ENCODE results near the gene ASXL3.

The ASXL3 gene

DNA sequence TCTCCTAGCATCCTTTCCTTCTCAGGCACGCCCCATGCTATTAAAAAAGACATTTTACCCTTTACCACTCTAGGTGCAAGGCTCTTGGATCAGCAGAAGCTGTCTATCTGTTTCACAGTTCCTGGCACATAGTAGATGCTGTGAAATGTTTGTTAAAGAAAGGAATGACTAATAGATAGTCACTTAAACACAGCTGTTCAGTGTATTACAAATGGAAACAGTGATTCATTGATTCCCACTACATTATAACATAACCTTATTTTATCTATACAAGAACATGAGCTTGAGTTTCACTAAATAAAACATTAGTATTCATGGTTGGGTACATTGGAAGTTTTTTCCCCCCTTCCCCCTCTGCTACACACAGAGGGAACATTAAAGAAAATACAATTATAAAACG lies 142.1 kb downstream of the ASXL3 start:
- DNase-seq: no peak

DNA sequence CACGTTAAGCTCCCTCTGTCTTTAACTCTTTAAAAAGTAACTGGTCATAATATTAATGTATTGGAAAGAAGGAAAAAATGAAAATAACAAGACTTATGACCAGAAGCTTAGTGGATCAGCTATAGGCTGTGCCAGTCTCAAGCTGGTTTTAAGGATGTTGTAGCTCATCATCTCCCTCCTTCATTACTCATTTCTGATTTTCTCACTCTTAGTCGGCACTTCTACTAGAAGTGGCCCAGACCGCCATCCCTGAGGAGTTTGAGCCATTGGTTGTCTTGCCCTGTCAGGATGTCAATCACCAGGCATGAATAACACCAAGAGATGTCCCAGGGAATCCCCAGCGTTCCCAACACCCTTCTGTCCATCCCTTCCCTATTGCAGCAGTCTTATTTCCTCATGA lies 151.5 kb downstream of the ASXL3 start:
- DNase-seq: no peak

DNA sequence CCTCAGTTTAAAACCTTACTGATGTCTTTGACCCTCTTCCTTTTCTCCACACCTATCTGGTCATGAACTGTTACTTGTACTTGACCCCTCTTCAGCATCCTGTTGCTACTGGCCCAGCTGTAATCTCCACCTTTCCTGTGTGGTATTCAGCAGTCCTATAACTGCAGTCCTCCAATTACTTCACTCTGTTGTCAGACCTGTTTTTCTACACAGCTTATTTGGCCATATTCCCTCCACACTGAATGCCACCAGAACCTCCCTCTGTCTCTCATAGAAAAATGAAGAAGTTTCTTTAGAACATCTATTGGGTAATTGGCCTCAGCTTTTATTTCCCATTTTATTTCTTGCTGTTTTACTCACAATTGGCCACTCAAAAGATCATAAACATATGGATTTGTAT lies 155.4 kb downstream of the ASXL3 start:
- DNase-seq: no peak

DNA sequence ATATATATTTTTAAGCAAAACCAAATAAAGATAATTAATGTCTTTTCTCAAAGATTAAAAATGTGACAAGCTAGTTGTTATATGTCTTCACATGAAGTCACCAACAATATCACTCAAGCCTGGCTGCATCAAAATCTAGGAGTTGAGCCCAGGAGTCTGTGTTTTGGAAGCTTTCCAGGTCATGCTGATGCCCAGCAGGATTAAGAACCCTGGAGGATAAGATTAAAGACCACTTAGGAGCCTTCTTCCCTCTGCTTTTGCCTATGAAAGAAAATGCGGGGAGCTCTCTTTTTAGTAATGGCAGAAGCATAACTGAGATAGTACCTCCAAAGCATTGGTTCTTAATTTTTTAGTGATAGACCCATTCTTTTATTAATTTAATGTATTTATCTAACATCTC lies 157.4 kb downstream of the ASXL3 start:
- DNase-seq: no peak

DNA sequence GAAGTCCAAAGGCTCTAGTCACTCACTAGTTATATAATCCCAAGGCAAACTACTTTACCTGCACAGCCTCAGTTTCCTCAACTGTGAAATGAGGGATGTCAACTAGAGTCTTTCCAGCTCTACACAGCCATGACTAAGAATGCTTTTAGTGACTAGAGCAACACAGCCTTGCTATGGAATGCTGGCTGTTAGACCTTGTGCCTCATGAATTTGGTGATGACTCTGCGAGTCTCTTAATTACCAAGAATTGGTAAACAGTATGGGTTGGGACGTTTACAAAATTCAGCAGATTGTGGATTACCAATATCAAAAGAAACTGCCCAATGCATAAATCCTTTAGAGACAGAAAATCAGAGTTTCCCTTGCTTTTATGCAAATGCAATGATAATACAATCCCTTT lies 163.7 kb downstream of the ASXL3 start:
- no peak for DNase-seq

DNA sequence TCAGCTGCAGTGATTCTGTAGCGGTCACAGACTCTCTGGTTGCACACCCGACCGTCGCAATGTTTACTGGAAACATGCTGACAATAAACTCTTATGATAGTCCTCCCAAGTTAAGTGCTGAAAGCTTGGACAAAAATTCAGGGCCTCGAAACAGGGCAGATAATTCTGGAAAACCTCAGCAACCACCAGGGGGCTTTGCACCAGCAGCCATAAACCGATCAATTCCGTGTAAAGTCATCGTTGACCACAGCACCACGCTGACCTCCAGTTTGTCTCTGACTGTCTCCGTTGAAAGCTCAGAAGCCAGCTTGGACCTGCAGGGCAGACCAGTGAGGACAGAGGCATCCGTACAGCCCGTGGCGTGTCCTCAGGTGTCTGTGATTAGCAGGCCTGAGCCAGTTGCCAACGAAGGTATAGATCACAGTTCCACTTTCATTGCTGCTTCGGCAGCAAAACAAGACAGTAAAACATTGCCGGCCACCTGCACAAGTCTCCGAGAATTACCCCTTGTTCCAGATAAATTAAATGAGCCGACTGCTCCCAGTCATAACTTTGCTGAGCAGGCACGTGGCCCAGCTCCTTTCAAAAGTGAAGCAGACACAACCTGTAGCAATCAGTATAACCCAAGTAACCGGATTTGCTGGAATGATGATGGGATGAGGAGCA lies 166.1 kb downstream of the ASXL3 start:
- DNase-seq: no peak

DNA sequence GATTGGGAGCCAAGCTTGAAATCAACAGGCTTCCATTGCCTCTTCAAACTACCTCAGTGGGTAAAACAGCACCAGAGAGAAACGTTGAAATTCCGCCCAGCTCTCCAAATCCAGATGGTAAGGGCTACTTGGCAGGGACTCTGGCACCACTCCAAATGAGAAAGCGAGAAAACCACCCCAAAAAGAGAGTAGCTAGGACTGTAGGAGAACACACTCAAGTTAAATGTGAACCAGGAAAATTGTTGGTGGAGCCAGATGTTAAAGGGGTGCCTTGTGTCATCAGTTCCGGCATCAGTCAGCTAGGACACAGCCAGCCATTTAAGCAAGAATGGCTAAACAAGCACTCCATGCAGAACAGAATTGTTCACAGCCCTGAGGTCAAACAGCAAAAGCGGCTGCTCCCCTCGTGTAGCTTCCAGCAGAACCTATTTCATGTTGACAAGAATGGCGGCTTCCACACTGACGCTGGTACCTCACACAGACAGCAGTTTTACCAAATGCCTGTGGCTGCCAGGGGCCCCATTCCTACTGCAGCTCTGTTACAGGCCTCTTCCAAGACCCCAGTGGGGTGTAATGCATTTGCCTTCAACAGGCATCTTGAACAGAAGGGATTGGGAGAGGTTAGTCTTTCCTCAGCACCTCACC lies 167.3 kb downstream of the ASXL3 start:
- no peak for DNase-seq

DNA sequence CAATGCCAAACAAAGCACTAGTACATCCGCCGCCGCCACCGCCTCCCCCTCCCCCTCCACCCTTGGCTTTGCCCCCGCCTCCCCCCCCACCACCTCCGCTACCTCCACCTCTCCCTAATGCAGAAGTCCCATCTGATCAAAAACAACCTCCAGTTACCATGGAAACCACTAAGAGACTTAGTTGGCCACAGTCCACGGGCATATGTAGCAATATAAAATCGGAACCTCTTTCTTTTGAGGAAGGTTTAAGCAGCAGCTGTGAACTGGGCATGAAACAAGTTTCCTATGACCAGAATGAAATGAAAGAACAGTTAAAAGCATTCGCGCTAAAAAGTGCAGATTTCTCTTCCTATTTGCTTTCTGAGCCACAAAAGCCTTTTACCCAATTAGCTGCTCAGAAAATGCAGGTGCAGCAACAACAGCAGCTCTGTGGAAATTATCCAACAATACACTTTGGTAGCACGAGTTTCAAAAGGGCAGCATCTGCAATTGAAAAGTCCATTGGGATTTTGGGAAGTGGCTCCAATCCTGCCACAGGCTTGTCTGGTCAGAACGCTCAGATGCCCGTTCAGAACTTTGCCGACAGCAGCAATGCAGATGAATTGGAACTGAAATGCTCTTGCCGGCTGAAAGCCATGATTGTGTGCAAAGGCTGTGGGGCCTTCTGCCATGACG lies 168.0 kb downstream of the ASXL3 start:
- DNase-seq: no peak

DNA sequence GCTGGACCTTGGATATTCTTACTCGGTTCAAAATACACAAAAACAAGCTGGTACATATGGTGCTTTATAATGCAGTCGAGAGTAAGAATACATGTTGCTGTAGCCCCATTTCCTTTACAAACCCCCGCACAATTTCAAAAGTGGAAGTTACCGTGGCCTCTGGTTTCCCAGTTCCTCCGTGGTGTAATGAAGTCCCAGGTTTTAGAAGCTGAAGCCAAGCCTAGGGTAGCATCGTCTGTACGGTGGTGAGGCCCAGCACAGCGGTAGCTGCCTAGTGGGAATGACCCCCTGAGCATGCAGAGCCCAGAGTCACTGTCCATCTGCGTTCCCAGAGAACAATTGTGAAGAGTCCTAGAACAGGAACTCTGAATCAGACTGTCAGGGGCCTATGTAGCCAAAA lies 171.8 kb downstream of the ASXL3 start:
- no peak for DNase-seq

DNA sequence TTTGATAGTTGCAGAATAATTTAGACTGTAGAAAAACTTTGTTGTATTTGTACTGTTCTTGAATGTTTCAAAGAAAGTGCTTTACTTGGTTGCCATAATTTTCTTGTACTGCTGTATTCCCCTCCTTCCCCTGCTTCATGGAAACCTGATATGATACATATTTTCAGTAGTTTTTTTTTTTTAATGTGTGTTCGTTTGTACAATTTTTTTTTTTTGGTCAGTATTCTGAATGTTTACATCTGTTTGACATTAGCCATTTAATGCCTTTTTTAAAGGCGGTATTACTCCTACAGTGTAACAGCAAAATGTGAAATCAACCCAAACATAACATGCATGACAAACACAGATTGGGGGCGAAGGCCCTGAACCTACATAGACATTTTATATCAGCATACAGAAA lies 172.3 kb downstream of the ASXL3 start:
- DNase-seq: no peak

DNA sequence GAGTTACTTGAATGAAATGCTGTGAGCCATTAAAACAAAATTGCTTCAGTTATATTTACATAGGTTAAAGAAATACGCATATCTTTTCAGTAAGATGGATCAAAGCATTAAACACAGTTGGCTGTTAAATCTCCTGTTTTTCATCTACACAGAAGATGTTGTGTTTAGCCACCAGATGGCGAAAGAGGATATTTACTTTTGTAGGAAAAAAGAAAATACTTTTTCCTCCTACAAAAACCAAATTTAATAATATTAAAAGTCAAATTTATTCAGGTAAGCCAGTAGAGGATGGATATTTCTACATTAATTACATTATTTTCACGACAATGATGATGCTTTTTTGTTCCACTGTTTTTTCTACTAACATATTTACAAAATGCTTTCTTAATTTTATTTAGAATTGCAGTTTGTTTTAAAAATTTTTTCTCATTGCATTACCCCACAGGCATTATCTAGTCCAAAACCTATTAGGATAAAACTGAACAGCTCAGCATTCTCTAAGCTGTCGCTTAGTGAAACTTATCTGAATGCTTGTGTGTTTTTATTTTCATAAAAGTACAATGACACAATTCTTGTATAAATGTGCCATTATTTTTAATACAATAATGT lies 173.7 kb downstream of the ASXL3 start:
- DNase-seq: no peak

DNA sequence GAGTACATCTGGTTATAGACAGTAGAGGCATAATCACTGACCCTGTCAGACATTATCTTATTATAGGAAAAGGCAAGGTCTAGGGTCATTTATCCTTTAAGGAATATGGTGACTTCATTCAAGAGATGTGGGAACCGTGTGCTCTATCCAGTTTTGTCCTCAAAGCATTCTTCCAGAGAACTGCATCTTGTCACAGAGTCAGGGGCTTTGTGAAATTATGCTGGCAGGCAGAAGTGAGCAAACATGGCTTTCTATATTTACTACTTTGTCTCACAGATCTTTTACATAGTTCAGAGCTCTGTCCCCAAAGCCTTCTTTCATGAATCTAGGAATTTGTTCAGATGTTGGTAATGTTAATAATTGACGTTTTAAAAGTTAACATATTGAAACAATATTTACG lies 177.4 kb downstream of the ASXL3 start:
- DNase-seq: no peak

DNA sequence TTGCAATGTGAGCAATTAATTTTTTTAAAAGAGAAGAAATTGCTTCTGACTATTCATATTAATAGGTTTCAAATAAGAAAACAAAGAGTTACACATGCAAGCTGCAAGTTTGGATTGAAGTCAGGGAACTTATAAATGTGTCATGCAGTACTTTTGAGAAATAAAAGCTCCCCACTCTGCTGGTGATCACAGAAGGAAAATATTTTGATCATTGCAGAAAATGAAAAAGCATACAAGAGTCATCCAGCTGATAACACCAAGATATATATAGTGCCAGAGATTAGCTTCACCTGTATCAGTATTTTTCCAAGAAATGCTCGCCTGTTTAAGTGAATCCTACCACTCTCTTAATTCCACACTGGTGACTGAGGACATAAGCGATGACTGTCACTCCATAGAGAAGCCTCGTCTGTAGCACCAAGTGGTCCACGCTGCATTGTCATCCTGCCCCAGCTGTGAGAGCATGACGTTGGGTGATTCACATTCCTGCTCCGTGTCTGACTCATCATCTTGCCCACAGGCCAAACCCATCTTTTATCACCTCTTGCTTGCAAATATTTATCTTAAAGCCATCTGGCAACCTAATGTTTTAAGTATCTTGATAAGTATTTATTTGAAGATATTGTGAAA lies 178.0 kb downstream of the ASXL3 start:
- no peak for DNase-seq

DNA sequence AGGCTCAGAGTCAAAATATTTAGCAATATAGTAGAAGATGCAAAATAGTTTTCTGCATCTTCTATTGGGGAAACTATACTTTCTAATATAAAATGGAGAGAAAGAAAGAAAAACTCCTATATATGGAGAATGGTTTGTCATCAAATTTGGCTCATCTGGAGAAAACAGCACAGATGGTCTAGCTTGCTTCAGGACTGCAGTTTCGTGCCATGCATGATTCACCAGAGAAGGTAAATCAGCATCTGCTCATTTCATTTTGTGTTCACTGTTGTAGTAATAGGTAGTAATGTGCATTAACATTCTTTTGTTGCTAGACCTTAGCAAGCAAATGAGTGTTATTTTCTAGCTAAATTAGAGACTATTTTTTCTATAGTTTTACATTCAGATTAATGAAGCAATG lies 179.0 kb downstream of the ASXL3 start:
- DNase-seq: no peak

DNA sequence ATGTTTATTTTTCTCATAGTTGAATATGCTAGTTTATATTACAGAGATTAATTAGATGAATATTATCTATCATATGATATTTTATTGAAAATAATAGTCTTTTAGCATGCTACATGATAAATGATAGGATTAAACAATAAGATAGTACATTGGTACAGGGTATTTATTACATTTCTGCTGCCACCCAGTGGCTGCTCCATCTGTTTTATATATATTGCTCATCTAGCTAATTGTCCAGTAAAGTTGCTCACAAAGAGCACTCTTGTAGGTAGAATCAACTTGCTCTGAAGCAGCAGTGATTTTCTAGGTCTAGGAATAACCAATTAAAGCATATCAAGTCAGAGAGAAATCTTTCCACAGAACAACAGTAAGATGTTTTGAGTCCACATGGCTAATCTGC lies 183.3 kb downstream of the ASXL3 start:
- DNase-seq: no peak

DNA sequence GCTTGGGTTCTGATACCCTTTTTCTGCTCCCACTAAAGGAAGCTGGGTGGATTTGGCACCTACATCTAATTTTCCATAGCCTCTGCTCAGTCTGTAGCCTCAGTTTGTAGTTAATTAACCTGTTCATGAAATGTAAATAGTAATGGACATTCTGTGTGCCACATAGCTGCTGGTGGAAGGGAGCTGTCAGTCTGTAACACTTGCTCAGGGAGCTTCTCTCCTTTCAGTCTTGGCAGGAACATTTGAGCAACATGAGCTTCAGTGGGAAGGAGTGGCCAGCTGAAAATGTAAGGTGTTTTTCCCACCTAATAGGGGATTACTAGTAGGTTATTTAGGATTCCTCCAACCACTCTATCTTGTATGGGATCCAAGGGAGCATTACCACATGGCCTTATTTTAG lies 203.4 kb downstream of the ASXL3 start:
- no peak for DNase-seq

All from right kidney (tissue), 1 donor.